Subcutaneous adipose tissue (tissue), 4 donors: ENCODE measurements around the gene HBP1. TPM values are rescaled to one million over a fixed set of nuclear protein-coding genes. Genes with fewer than 3 reads are reported as not detected.

Source experiments
- CTCF ChIP-seq: fragments of 450-650 bp; IDR thresholded peaks from one replicate; pipeline ENCODE4 v1.5.1; 2016; ENCODE audit warnings: low read depth, mild to moderate bottlenecking, control low read depth, antibody characterized with exemption, moderate library complexity
- total RNA-seq, 4 donors: library from RNA; depleted of rRNA; stranded (reverse); fragments of >200 nt; gene quantifications; one replicate each; pipeline ENCODE4 v1.1.0, GENCODE V29; 2016

Gene HBP1
- total RNA-seq, 4 donors from 2014 or later, result 117 to 221 (median 181) TPM

DNA sequence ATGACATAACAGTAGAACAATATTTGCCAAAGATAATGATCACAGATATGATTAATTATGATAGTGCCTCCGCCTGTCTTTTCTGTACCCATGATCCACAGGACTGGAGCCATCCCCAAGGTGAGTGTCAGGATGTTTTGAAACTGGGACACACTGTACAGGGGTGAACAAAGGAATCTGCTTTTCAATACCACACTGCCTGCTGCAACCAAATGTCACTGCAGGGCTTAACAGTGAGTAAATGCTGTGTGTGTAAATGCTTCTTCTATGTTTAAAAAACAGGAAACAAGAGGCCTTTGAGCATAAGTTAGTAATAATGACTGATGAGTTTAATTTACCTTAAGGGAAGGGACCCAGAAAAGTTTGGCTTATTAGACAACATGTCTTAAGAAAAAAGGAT is 65.2 kb downstream of the HBP1 start:
- no peak for TF ChIP-seq CTCF

GRCh38 chr7:107234436-107234835 is 65.6 kb downstream of the HBP1 start:
- no peak for TF ChIP-seq CTCF

DNA sequence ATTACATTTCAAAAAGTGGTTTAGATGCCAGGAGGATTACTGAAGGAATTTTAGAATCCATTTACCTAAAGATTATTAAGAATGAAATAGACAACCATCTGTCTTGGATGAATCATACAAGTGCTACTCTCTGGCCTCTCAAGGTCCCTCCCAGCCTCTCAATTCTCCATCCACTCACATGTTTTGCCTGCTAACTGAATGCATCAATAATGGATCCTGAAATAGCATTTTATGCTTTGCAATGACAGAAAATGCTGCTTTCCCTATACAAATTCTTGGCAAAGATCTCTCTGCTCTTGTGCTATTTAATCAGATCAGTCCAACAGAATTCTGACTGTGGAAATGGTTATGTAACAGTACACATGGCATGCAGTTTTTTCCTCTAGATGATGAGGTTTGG is 68.1 kb downstream of the HBP1 start:
- no peak for TF ChIP-seq CTCF

GRCh38 chr7:107237451-107237850 is 68.6 kb downstream of the HBP1 start:
- no peak for TF ChIP-seq CTCF

DNA sequence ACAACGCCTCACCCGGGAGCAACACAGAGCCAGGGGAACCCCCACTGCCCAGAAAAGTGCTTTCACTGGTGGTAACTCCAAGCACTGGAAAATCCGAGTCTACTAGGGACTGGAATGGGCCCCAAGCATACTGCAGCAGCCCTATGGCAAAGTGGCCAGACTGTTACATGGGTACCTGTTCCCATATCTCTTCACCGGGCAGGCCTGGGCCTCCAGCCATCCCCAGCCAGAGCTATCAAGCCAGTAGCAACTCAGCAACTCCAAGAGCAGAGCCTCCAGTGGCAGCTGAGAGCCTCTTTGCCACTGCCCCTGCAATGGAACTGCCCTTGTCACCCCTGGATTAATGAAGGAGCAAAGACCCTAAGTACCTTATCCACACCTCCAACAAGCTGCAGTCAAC is 73.5 kb downstream of the HBP1 start:
- TF ChIP-seq CTCF, result no peak

DNA sequence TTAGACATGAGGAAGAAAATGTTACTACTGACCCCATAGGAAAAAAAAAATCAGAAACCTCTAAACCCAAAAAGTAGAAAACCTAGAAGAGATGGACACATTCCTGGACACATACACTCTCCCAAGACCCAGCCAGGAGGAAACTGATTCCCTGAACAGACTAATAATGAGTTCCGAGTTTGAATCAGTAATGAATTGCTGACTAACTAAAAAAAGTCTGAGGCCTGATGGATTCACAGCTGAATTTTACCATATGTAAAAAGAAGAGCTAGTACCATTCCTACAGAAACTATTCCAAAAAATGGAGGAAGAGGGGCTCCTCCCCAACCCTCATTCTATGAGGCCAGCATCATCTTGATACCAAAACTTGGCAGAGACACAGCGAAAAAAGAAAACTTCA is 75.8 kb downstream of the HBP1 start:
- TF ChIP-seq CTCF, result no peak

GRCh38 chr7:107248551-107249316 is 79.9 kb downstream of the HBP1 start:
- no peak for TF ChIP-seq CTCF
